ENCODE results near the gene THY1. TPM values are rescaled to one million over a fixed set of nuclear protein-coding genes. Genes with fewer than 3 reads are reported as not detected.

The THY1 gene
- total and polyA plus RNA-seq, 2 of the 8 experiments (the other 6 are each of a cell fraction or from before 2014, with no cell fraction given): 286 to 2,479 TPM

DNA sequence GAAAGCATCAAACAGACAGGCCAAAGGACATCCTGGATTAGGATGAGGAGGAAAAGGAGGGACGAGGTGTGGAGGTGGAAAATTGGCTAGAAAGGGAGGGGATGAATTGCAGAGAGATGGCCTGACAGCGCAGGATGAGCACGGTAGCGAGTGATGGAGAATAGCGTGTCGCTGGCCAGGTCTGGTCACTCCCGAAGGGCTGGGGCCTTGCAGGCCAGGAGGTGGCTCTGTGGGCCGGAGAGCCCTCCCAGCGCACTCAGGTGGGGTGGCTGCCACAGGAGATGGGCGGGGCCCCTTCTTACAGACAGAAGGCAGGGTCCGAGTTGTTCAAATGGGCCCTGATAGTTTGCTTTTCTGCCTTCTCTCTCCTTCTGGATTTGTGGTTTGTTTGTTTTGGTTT is 37.1 kb upstream of the THY1 start:
- Histone ChIP-seq H3K18ac (ENCODE audit: extremely low read depth, low read length) (no peak overlapping the region; the same call in 1 of the 2 replicates), H3K4me1 (replicated peaks in 1 of 4; ENCODE audit: control insufficient read depth in 3 of 4, insufficient read depth in 4 of 4, low read length in 3 of 4) (peaks cover 2 to 11% (median 6%) of the 10 kb centered on the region in 4 experiments; a peak in 4 of 7 replicates), H3K79me2 (ENCODE audit: control insufficient read depth in 1 of 2, insufficient read depth in 2 of 2, low read length in 2 of 2) (no peaks in the 10 kb centered on the region), H4K91ac (replicated peaks; ENCODE audit: insufficient read length, low read length) (peak overlapping the region; percentile 77), H4K5ac (ENCODE audit: insufficient read length, low read depth, low read length) (no peak overlapping the region), H2BK20ac (ENCODE audit: low read length) (no peak overlapping the region), H3K27ac (ENCODE audit: low read depth, low read length) (no peak overlapping the region), H2BK12ac (ENCODE audit: low read depth, low read length) (peak overlapping the region; percentile 68; the same call in 1 of the 2 replicates), H3K36me3 (ENCODE audit: control insufficient read depth in 2 of 4, insufficient read depth in 4 of 4, low read length in 3 of 4) (no peaks in the 10 kb centered on the region), H3K4ac (replicated peaks; ENCODE audit: insufficient read length, low read depth, low read length) (no peak overlapping the region), H3K23ac (ENCODE audit: insufficient read length) (no peak overlapping the region), H3K9me3 (ENCODE audit: insufficient read depth in 2 of 2, low read depth in 1 of 2, low read length in 1 of 2) (no peaks in the 10 kb centered on the region), H2BK5ac (ENCODE audit: low read depth, low read length) (no peak overlapping the region), H3K27me3 (replicated peaks in 1 of 4; ENCODE audit: control insufficient read depth in 3 of 4, extremely low read depth in 1 of 4, insufficient read depth in 3 of 4, low read length in 3 of 4) (no peaks in the 10 kb centered on the region), H4K20me1 (replicated peaks in 1 of 2; ENCODE audit: control insufficient read depth in 1 of 2, insufficient read depth in 2 of 2, low read length in 2 of 2) (no peaks in the 10 kb centered on the region), H2BK120ac (replicated peaks; ENCODE audit: low read depth, low read length) (no peak overlapping the region), H3K23me2 (ENCODE audit: low read depth, low read length) (no peaks in the 10 kb centered on the region), H3K14ac (ENCODE audit: insufficient read length) (no peak overlapping the region), H3K56ac (replicated peaks; ENCODE audit: insufficient read length, low read depth, low read length) (no peak overlapping the region), H2AK5ac (ENCODE audit: low read depth, low read length) (no peak overlapping the region), H3K79me1 (ENCODE audit: low read depth, low read length) (no peaks in the 10 kb centered on the region), H3K9ac (replicated peaks in 1 of 4; ENCODE audit: extremely low read depth in 1 of 4, low read depth in 3 of 4, low read length in 3 of 4) (no peak overlapping the region), H3K4me2 (ENCODE audit: insufficient read depth in 1 of 2, low read depth in 2 of 2, low read length in 2 of 2) (no peak overlapping the region), H4K8ac (ENCODE audit: extremely low read depth, insufficient read depth, low read length) (no peak overlapping the region), H2AFZ (ENCODE audit: low read length) (no peak overlapping the region), H3K4me3 (ENCODE audit: extremely low read depth in 1 of 4, insufficient read depth in 2 of 4, low read depth in 3 of 4, low read length in 4 of 4) (no peak overlapping the region), H2BK15ac (ENCODE audit: low read length) (peak overlapping the region; percentile 95; the same call in 1 of the 2 replicates)
- FAIRE-seq: no peak
- no peak for TF ChIP-seq TCF12 (IDR thresholded peaks at IDR 0.05; ENCODE audit: low read depth, low read length)
- TF ChIP-seq KDM5A (IDR thresholded peaks at IDR 0.05; ENCODE audit: low read length): no peak
- TF ChIP-seq CREB1 (IDR thresholded peaks at IDR 0.05): no peak
- TF ChIP-seq RAD21 (IDR thresholded peaks at IDR 0.05 in 1 of 2, conservative IDR thresholded peaks at IDR 0.05 in 1 of 2; ENCODE audit: low read depth in 2 of 2, low read length in 2 of 2): no peak
- no peak for TF ChIP-seq EZH2 (IDR thresholded peaks at IDR 0.05; ENCODE audit: low read depth, low read length, severe bottlenecking)
- TF ChIP-seq, protein P1, sequence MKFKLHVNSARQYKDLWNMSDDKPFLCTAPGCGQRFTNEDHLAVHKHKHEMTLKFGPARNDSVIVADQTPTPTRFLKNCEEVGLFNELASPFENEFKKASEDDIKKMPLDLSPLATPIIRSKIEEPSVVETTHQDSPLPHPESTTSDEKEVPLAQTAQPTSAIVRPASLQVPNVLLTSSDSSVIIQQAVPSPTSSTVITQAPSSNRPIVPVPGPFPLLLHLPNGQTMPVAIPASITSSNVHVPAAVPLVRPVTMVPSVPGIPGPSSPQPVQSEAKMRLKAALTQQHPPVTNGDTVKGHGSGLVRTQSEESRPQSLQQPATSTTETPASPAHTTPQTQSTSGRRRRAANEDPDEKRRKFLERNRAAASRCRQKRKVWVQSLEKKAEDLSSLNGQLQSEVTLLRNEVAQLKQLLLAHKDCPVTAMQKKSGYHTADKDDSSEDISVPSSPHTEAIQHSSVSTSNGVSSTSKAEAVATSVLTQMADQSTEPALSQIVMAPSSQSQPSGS (IDR thresholded peaks at IDR 0.05; ENCODE audit: low read length): no peak
- TF ChIP-seq, protein P2, sequence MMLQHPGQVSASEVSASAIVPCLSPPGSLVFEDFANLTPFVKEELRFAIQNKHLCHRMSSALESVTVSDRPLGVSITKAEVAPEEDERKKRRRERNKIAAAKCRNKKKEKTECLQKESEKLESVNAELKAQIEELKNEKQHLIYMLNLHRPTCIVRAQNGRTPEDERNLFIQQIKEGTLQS (IDR thresholded peaks at IDR 0.05; ENCODE audit: insufficient read depth, low read depth, low read length): no peak
- TF ChIP-seq, protein P3, sequence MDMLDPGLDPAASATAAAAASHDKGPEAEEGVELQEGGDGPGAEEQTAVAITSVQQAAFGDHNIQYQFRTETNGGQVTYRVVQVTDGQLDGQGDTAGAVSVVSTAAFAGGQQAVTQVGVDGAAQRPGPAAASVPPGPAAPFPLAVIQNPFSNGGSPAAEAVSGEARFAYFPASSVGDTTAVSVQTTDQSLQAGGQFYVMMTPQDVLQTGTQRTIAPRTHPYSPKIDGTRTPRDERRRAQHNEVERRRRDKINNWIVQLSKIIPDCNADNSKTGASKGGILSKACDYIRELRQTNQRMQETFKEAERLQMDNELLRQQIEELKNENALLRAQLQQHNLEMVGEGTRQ (IDR thresholded peaks at IDR 0.05; ENCODE audit: low read length): no peak
- WGBS, 2 experiments (ENCODE audit: extremely low coverage in 1 of 2, insufficient coverage in 1 of 2, insufficient read length in 1 of 2, insufficient replicate concordance in 2 of 2, low coverage in 1 of 2, low lambda C conversion rate in 2 of 2, missing lambda C conversion rate in 1 of 2): 87% methylated on average over 11 of the region's 11 CpGs; no CpG with 5 or more reads in 1 of the 2 experiments
- no peak for DNase-seq (ENCODE audit: low read depth in 1 of 2, low spot score in 2 of 2)
- POLR2A ChIA-PET (ENCODE audit: partially characterized antibody): interaction anchor here (2.3 kb wide), 1 partner anchor 9 kb away, joined by 9 read pairs; no protein-coding TSS in a partner anchor
- CTCF ChIA-PET (ENCODE audit: partially characterized antibody): interaction anchor here (0.6 to 2.5 kb wide), 7 partner anchors 10 to 87 kb away, joined by 3 to 11 read pairs (median 4); no protein-coding TSS in a partner anchor
